ENCODE measurements around the gene ATG16L2. TPM values are rescaled to one million over a fixed set of nuclear protein-coding genes. Genes with fewer than 3 reads are reported as not detected.

Gene ATG16L2
- total and polyA plus RNA-seq, 2 donors (not counting 3 experiments of a cell fraction or from before 2014, with no cell fraction given): 26.5 to 30.5 TPM

DNA sequence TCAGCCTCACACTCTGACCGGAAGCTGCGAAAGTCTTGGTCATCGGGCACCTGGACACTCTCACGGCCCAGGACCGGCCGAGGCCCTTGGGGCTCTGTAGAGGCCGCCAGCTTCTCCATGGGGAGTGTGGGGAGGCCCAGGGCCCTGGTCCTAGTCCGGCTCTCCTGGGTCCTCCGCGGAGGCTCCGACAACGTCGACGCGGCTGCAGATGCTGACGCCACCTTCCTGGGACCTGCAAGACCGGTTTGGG is 33.2 kb upstream of the ATG16L2 start:
- ChIA-PET POLR2A (no interaction called here), CTCF (interaction anchor here (1.2 to 2.7 kb wide), 3 partner anchors 8 to 56 kb away, joined by 4 to 16 read pairs (median 14); partner anchors contain the start of gene STARD10)
- H2AFZ ChIP-seq (ENCODE audit: low read depth, low read length): peak overlapping the region; percentile 58
- dilution Hi-C loops (cut with MboI; ENCODE audit: extremely low pct_ligation_motif_present, low sequenced_read_pairs): no loop called here
- peak overlapping the region in 1 of 3 experiments; percentile 50 for H3K4me3 ChIP-seq (replicated peaks in 1 of 3; ENCODE audit: insufficient read depth in 1 of 3, low read depth in 1 of 3, low read length in 3 of 3)
- H3K9ac ChIP-seq (replicated peaks; ENCODE audit: extremely low read depth, insufficient read depth, low read length): no peak overlapping the region
- peaks cover 3% of the 10 kb centered on the region for H3K4me1 ChIP-seq (ENCODE audit: control insufficient read depth, extremely low read depth, insufficient read depth, low read length)
- no peaks in the 10 kb centered on the region for H3K9me1 ChIP-seq (replicated peaks; ENCODE audit: control insufficient read depth, extremely low read depth, insufficient read depth, low read length)
- intact Hi-C loops (cut with micrococcal nuclease): no loop called here
- no peaks in the 10 kb centered on the region for H3K9me3 ChIP-seq (replicated peaks; ENCODE audit: control insufficient read depth, insufficient read depth, low read length)
- H3K4me2 ChIP-seq (ENCODE audit: insufficient read depth, low read length): no peak overlapping the region
- H4K20me1 ChIP-seq (replicated peaks; ENCODE audit: control insufficient read depth, extremely low read depth, insufficient read depth, low read length): no peaks in the 10 kb centered on the region
- no TSS peak for BruUV-seq (replicated peaks)
- no peak for TF ChIP-seq POLR2A (IDR thresholded peaks at IDR 0.05; ENCODE audit: low read depth, low read length)
- TF ChIP-seq POLR2AphosphoS5 (IDR thresholded peaks at IDR 0.05; ENCODE audit: insufficient read depth, low read depth, low read length): no peak
- TF ChIP-seq JUN (IDR thresholded peaks at IDR 0.05; ENCODE audit: borderline replicate concordance, insufficient read depth, insufficient read length, low read depth): no peak
- TF ChIP-seq FOS (IDR thresholded peaks at IDR 0.05; ENCODE audit: borderline replicate concordance, insufficient read depth, low read length): no peak
- TF ChIP-seq EZH2 (IDR thresholded peaks at IDR 0.05; ENCODE audit: borderline replicate concordance, low read depth, low read length, severe bottlenecking): no peak
- DNase-seq (ENCODE audit: low read depth, low spot score): no peak
- no peak overlapping the region for H3K27ac ChIP-seq (ENCODE audit: insufficient read depth, low read depth, low read length)
- no peak for FAIRE-seq
- H3K36me3 ChIP-seq (ENCODE audit: control insufficient read depth in 2 of 2, extremely low read depth in 1 of 2, insufficient read depth in 2 of 2, low read length in 2 of 2): no peaks in the 10 kb centered on the region
- no peaks in the 10 kb centered on the region for H3K79me2 ChIP-seq (ENCODE audit: control insufficient read depth, insufficient read depth, low read length)
- H3K27me3 ChIP-seq (ENCODE audit: control insufficient read depth in 2 of 2, insufficient read depth in 2 of 2, low read length in 2 of 2): no peaks in the 10 kb centered on the region

DNA sequence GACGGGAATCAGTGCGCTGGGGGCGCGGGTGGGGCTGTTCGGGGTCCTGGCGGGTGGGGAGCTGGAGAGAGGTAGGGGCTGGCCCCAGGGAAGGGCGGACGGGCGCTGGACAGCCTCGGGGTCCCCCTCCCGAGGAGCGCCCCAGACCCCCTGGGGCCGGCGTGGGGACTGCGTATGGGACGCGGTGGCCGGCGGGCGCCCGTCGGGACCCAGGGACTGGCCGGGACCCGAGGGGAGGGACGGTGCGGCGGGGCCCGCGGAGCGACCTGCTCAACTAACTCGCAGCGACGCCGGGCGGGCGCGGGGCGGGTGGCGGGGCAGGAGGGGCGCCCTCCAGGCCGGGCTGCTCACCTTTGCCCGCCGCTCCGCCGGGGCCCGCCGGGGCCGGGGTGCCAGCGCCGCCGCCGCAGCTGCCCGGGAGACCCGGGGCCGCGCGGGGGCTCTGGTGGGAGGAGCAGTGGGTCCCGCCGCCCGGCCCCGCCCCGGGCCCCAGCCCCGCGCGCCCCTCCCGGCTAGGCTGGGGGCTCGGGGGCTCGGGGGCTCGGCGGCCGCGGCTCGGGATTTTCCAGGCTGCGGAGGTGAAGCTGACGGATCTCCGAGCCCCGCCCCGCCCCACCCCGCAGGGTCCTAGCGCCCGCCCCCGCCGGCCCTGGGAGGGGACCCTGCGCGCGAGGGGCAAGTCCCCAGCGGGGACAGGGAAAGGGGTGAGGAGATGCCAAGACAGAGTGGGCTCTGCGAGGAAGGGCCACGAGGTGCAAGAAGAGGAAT is 32.7 kb upstream of the ATG16L2 start:
- FAIRE-seq: no peak
- peak overlapping the region; percentile 58 for H2AFZ ChIP-seq (ENCODE audit: low read depth, low read length)
- no peaks in the 10 kb centered on the region for H3K9me3 ChIP-seq (replicated peaks; ENCODE audit: control insufficient read depth, insufficient read depth, low read length)
- intact Hi-C loops (cut with micrococcal nuclease): no loop called here
- peak overlapping the region in 1 of 3 experiments; percentile 50 for H3K4me3 ChIP-seq (replicated peaks in 1 of 3; ENCODE audit: insufficient read depth in 1 of 3, low read depth in 1 of 3, low read length in 3 of 3)
- ChIA-PET POLR2A (no interaction called here), CTCF (interaction anchor here (1.0 to 2.7 kb wide), 6 partner anchors 8 to 56 kb away, joined by 3 to 16 read pairs (median 6); partner anchors contain the start of gene STARD10)
- no TSS peak for BruUV-seq (replicated peaks)
- H3K9me1 ChIP-seq (replicated peaks; ENCODE audit: control insufficient read depth, extremely low read depth, insufficient read depth, low read length): no peaks in the 10 kb centered on the region
- no peak overlapping the region for H3K27ac ChIP-seq (ENCODE audit: insufficient read depth, low read depth, low read length)
- no peaks in the 10 kb centered on the region for H3K36me3 ChIP-seq (ENCODE audit: control insufficient read depth in 2 of 2, extremely low read depth in 1 of 2, insufficient read depth in 2 of 2, low read length in 2 of 2)
- H3K9ac ChIP-seq (replicated peaks; ENCODE audit: extremely low read depth, insufficient read depth, low read length): no peak overlapping the region
- TF ChIP-seq MYC (IDR thresholded peaks at IDR 0.05; ENCODE audit: low read depth, low read length): no peak
- TF ChIP-seq, protein P1, sequence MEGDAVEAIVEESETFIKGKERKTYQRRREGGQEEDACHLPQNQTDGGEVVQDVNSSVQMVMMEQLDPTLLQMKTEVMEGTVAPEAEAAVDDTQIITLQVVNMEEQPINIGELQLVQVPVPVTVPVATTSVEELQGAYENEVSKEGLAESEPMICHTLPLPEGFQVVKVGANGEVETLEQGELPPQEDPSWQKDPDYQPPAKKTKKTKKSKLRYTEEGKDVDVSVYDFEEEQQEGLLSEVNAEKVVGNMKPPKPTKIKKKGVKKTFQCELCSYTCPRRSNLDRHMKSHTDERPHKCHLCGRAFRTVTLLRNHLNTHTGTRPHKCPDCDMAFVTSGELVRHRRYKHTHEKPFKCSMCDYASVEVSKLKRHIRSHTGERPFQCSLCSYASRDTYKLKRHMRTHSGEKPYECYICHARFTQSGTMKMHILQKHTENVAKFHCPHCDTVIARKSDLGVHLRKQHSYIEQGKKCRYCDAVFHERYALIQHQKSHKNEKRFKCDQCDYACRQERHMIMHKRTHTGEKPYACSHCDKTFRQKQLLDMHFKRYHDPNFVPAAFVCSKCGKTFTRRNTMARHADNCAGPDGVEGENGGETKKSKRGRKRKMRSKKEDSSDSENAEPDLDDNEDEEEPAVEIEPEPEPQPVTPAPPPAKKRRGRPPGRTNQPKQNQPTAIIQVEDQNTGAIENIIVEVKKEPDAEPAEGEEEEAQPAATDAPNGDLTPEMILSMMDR (IDR thresholded peaks at IDR 0.05; ENCODE audit: extremely low read depth in 1 of 2, insufficient read depth in 1 of 2, low read depth in 1 of 2, low read length in 2 of 2): no peak
- TF ChIP-seq JUN (IDR thresholded peaks at IDR 0.05; ENCODE audit: borderline replicate concordance, insufficient read depth, insufficient read length, low read depth): no peak
- no peak overlapping the region for H3K4me2 ChIP-seq (ENCODE audit: insufficient read depth, low read length)
- dilution Hi-C loops (cut with MboI; ENCODE audit: extremely low pct_ligation_motif_present, low sequenced_read_pairs): no loop called here
- no peak for DNase-seq (ENCODE audit: low read depth, low spot score)
- no peaks in the 10 kb centered on the region for H3K79me2 ChIP-seq (ENCODE audit: control insufficient read depth, insufficient read depth, low read length)
- no peaks in the 10 kb centered on the region for H4K20me1 ChIP-seq (replicated peaks; ENCODE audit: control insufficient read depth, extremely low read depth, insufficient read depth, low read length)
- peaks cover 3% of the 10 kb centered on the region for H3K4me1 ChIP-seq (ENCODE audit: control insufficient read depth, extremely low read depth, insufficient read depth, low read length)
- H3K27me3 ChIP-seq (ENCODE audit: control insufficient read depth in 2 of 2, insufficient read depth in 2 of 2, low read length in 2 of 2): no peaks in the 10 kb centered on the region

All from endothelial cell of umbilical vein (primary cell).